H1 (cell line): ENCODE measurements around the gene XAB2. TPM values are rescaled to one million over a fixed set of nuclear protein-coding genes. Genes with fewer than 3 reads are reported as not detected.

Experiments
- CTCF ChIA-PET: fragments of 300-600 bp; sonication (Branson Sonifier 250); formaldehyde crosslinking; loops from one replicate; lab custom pipeline; 2021; ENCODE audit not compliant: partially characterized antibody; lab: Charles Lee
- POLR2A ChIA-PET: fragments of 300-600 bp; sonication (Branson Sonifier 250); formaldehyde crosslinking; loops from one replicate; lab custom pipeline; 2021; ENCODE audit warnings: inconsistent platforms; ENCODE audit not compliant: partially characterized antibody; lab: Charles Lee
- DNase-seq, 2 experiments: peaks; one replicate each; pipeline versions ENCODE4 v3.0.0 to v3.0.0-alpha.2; 2010 to 2022; ENCODE audit warnings: low spot score in 2 of 2, low read depth in 1 of 2, mixed read lengths in 1 of 2
- FAIRE-seq: peaks from 2 replicates; lab custom pipeline; 2011; peaks lifted over from hg19 to GRCh38; lab: Jason Lieb, UNC
- H2AFZ ChIP-seq: 2 replicates; pipeline ENCODE4 v1.8.1; 2012; ENCODE audit warnings: low read length, inconsistent platforms
- H2AK5ac ChIP-seq: 2 replicates; pipeline ENCODE4 v1.6.1; 2013; ENCODE audit warnings: low read depth, low read length
- H2BK120ac ChIP-seq: replicated peaks from 2 replicates; pipeline ENCODE3; 2013; ENCODE audit warnings: low read depth, low read length, inconsistent platforms
- H2BK12ac ChIP-seq: 2 replicates; pipeline ENCODE4 v1.6.1; 2013; ENCODE audit warnings: low read depth, low read length
- H2BK15ac ChIP-seq: 2 replicates; pipeline ENCODE4 v1.6.1; 2013; ENCODE audit warnings: low read length
- H2BK20ac ChIP-seq: 2 replicates; pipeline ENCODE4 v1.6.1; 2013; ENCODE audit warnings: low read length
- H2BK5ac ChIP-seq: 2 replicates; pipeline ENCODE4 v1.6.1; 2013; ENCODE audit warnings: low read depth, low read length
- H3K14ac ChIP-seq: 2 replicates; pipeline ENCODE4 v1.6.1; 2013; ENCODE audit warnings: inconsistent platforms; ENCODE audit not compliant: insufficient read length
- H3K18ac ChIP-seq: 2 replicates; pipeline ENCODE4 v1.6.1; 2013; ENCODE audit warnings: low read length; ENCODE audit errors: extremely low read depth
- H3K23ac ChIP-seq: 2 replicates; pipeline ENCODE4 v1.6.1; 2013; ENCODE audit warnings: inconsistent platforms; ENCODE audit not compliant: insufficient read length
- H3K23me2 ChIP-seq: 2 replicates; pipeline ENCODE4 v1.6.1; 2013; ENCODE audit warnings: low read depth, low read length
- H3K27ac ChIP-seq: 2 replicates; pipeline ENCODE4 v1.6.1; 2011; ENCODE audit warnings: low read depth, low read length, inconsistent platforms
- H3K27me3 ChIP-seq, 4 experiments: replicated peaks in 1 of 4; 1 replicate in 1 of 4; 2 replicates in 3 of 4; pipeline versions ENCODE4 v1.6.1 to v1.8.1; 2011 to 2013; ENCODE audit warnings: low read length in 3 of 4, mild to moderate bottlenecking in 3 of 4, inconsistent platforms in 2 of 4, mixed read lengths in 2 of 4, moderate library complexity in 1 of 4; ENCODE audit not compliant: control insufficient read depth in 3 of 4, insufficient read depth in 3 of 4; ENCODE audit errors: extremely low read depth in 1 of 4
- H3K36me3 ChIP-seq, 4 experiments: 2 replicates each; pipeline versions ENCODE4 v1.6.1 to v1.8.1; 2011 to 2013; ENCODE audit warnings: mild to moderate bottlenecking in 4 of 4, low read length in 3 of 4, moderate library complexity in 2 of 4, control low read depth in 1 of 4, inconsistent platforms in 1 of 4; ENCODE audit not compliant: insufficient read depth in 4 of 4, control insufficient read depth in 2 of 4
- H3K4ac ChIP-seq: replicated peaks from 2 replicates; pipeline ENCODE3; 2013; ENCODE audit warnings: low read length, low read depth, mixed read lengths, inconsistent platforms; ENCODE audit not compliant: insufficient read length
- H3K4me1 ChIP-seq, 4 experiments: replicated peaks in 1 of 4; 1 replicate in 1 of 4; 2 replicates in 3 of 4; pipeline versions ENCODE4 v1.6.1 to v1.8.1; 2011 to 2013; ENCODE audit warnings: low read length in 3 of 4, inconsistent platforms in 2 of 4, mixed read lengths in 1 of 4; ENCODE audit not compliant: insufficient read depth in 4 of 4, control insufficient read depth in 3 of 4
- H3K4me2 ChIP-seq, 2 experiments: 2 replicates each; pipeline versions ENCODE4 v1.6.1 to v1.8.1; 2011 to 2013; ENCODE audit warnings: low read depth in 2 of 2, low read length in 2 of 2, control low read depth in 1 of 2, inconsistent platforms in 1 of 2, mild to moderate bottlenecking in 1 of 2; ENCODE audit not compliant: insufficient read depth in 1 of 2
- H3K4me3 ChIP-seq, 4 experiments: fragments of 200-600, 300-600 bp in 1 of 4; sonication (generic), shearing (Covaris generic), sonication (Bioruptor Twin) in 1 of 4; 2 replicates each; pipeline versions ENCODE4 v1.5.1 to v1.8.1; 2011 to 2016; ENCODE audit warnings: low read length in 4 of 4, low read depth in 3 of 4, control low read depth in 2 of 4, inconsistent platforms in 2 of 4, mild to moderate bottlenecking in 2 of 4, mixed read lengths in 1 of 4, moderate library complexity in 1 of 4; ENCODE audit not compliant: insufficient read depth in 2 of 4; ENCODE audit errors: extremely low read depth in 1 of 4
- H3K56ac ChIP-seq: replicated peaks from 2 replicates; pipeline ENCODE3; 2013; ENCODE audit warnings: low read depth, mild to moderate bottlenecking, mixed read lengths, low read length, inconsistent platforms; ENCODE audit not compliant: insufficient read length
- H3K79me1 ChIP-seq: 2 replicates; pipeline ENCODE4 v1.6.1; 2013; ENCODE audit warnings: low read depth, low read length, control low read depth
- H3K79me2 ChIP-seq, 2 experiments: 2 replicates each; pipeline versions ENCODE4 v1.6.1 to v1.8.1; 2012 to 2013; ENCODE audit warnings: low read length in 2 of 2, mild to moderate bottlenecking in 2 of 2, inconsistent platforms in 1 of 2; ENCODE audit not compliant: insufficient read depth in 2 of 2, control insufficient read depth in 1 of 2
- H3K9ac ChIP-seq, 4 experiments: replicated peaks in 1 of 4; 1 replicate in 1 of 4; 2 replicates in 3 of 4; pipeline versions ENCODE4 v1.6.1 to v1.8.1; 2011 to 2013; ENCODE audit warnings: low read depth in 3 of 4, low read length in 3 of 4, control low read depth in 2 of 4, mild to moderate bottlenecking in 2 of 4, moderate library complexity in 2 of 4, inconsistent platforms in 1 of 4; ENCODE audit errors: extremely low read depth in 1 of 4
- H3K9me3 ChIP-seq, 2 experiments: 2 replicates each; pipeline versions ENCODE4 v1.6.1 to v1.8.1; 2012 to 2013; ENCODE audit warnings: mild to moderate bottlenecking in 2 of 2, moderate library complexity in 2 of 2, control low read depth in 1 of 2, inconsistent platforms in 1 of 2, low read depth in 1 of 2, low read length in 1 of 2, mixed read lengths in 1 of 2; ENCODE audit not compliant: insufficient read depth in 2 of 2
- H4K20me1 ChIP-seq, 2 experiments: replicated peaks in 1 of 2; 2 replicates each; pipeline versions ENCODE3 to v1.8.1; 2011 to 2013; ENCODE audit warnings: inconsistent platforms in 2 of 2, low read length in 2 of 2, mild to moderate bottlenecking in 1 of 2; ENCODE audit not compliant: insufficient read depth in 2 of 2, control insufficient read depth in 1 of 2
- H4K5ac ChIP-seq: 2 replicates; pipeline ENCODE4 v1.6.1; 2013; ENCODE audit warnings: low read length, low read depth, mixed read lengths, inconsistent platforms; ENCODE audit not compliant: insufficient read length
- H4K8ac ChIP-seq: 2 replicates; pipeline ENCODE4 v1.8.0; 2013; ENCODE audit warnings: mild to moderate bottlenecking, moderate library complexity, low read length, inconsistent platforms; ENCODE audit not compliant: insufficient read depth; ENCODE audit errors: extremely low read depth
- H4K91ac ChIP-seq: replicated peaks from 2 replicates; pipeline ENCODE3; 2013; ENCODE audit warnings: low read length, mixed read lengths, inconsistent platforms; ENCODE audit not compliant: insufficient read length
- JUN ChIP-seq: IDR thresholded peaks from 2 replicates; pipeline ENCODE4 v1.6.1; 2011; ENCODE audit warnings: low read depth, mild to moderate bottlenecking, improper control_type of control experiment, low read length
- WGBS, 2 experiments: shearing (Covaris generic) in 1 of 2; methylation state at CpG; one replicate each; pipeline versions ENCODE4 v1.1.6 to v1.1.7; 2013 to 2015; ENCODE audit warnings: low lambda C conversion rate in 2 of 2, mixed read lengths in 2 of 2, inconsistent platforms in 1 of 2, low coverage in 1 of 2, missing lambda C conversion rate in 1 of 2; ENCODE audit not compliant: insufficient replicate concordance in 2 of 2, insufficient coverage in 1 of 2, insufficient read length in 1 of 2; ENCODE audit errors: extremely low coverage in 1 of 2, missing lambda C conversion rate in 1 of 2; 5-methylcytosine and 5-hydroxymethylcytosine counted together
- polyA plus RNA-seq, 7 experiments: library from polyadenylated mRNA; depleted of rRNA in 3 of 7; stranded (reverse) in 5 of 7; unstranded in 2 of 7; fragments of >200 nt in 5 of 7; fragments of 200-250 nt in 2 of 7; gene quantifications; 1 replicate in 5 of 7; 2 replicates in 1 of 7; 4 replicates in 1 of 7; pipeline versions ENCODE4 v1.2.1 to v1.2.3, GENCODE V29; 2011 to 2013; ENCODE audit warnings: missing spikeins in 2 of 7, mixed read lengths in 2 of 7
- total RNA-seq: library from RNA; stranded (reverse); fragmentation: NEBNext Ultra II Directional; extraction: Animal tissue kit (Norgen Biotek cat#: 25700); gene quantifications from 2 replicates; pipeline ENCODE4 v1.2.1, GENCODE V29; 2021

XAB2 gene
- total and polyA plus RNA-seq, 2 of the 8 experiments (the other 6 are each of a cell fraction or from before 2014, with no cell fraction given), result 48.2 to 49.4 TPM

DNA sequence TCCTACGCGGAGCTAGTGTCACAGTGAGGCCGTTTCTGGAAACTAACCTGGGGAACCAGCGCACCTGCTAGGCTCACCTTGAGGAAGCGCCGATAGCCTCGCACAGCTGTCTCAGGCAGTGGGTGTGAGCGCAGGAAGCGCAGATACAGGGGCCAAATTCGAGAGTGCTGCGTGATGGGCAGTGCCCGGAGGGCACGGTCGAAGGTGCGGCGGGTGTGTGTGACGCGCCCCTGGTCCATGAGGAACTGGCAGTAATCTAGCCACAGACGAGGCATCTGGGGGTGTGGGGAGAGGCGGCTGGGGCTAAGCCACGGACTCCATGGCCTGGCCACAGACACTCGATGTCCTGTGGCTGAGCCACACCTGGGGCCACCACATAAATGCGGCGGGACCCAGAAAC is 2.2 kb downstream of the XAB2 start:
- Histone ChIP-seq H2BK5ac (no peak overlapping the region), H3K56ac (no peak overlapping the region), H2BK20ac (no peak overlapping the region), H2BK120ac (no peak overlapping the region), H3K27ac (no peak overlapping the region), H3K4me1 (peaks cover 0 to 10% (median 3%) of the 10 kb centered on the region in 4 experiments; a peak in 4 of 7 replicates), H3K79me2 (peaks cover 10 to 46% of the 10 kb centered on the region in 2 experiments; a peak in 3 of 4 replicates), H2AK5ac (no peak overlapping the region), H3K27me3 (no peaks in the 10 kb centered on the region), H4K91ac (no peak overlapping the region), H3K4me3 (no peak overlapping the region), H3K9me3 (no peaks in the 10 kb centered on the region), H3K4me2 (no peak overlapping the region), H4K20me1 (peaks cover 4 to 22% of the 10 kb centered on the region in 2 experiments), H4K5ac (no peak overlapping the region), H2AFZ (no peak overlapping the region), H2BK15ac (no peak overlapping the region), H3K18ac (no peak overlapping the region), H3K4ac (no peak overlapping the region), H2BK12ac (no peak overlapping the region), H3K23ac (no peak overlapping the region), H3K36me3 (peaks cover 6 to 21% (median 16%) of the 10 kb centered on the region in 4 experiments; a peak in 5 of 8 replicates), H3K79me1 (peaks cover 31% of the 10 kb centered on the region), H4K8ac (no peak overlapping the region), H3K9ac (no peak overlapping the region), H3K23me2 (peaks cover 14% of the 10 kb centered on the region), H3K14ac (no peak overlapping the region)
- FAIRE-seq (no peak), DNase-seq (no peak)
- POLR2A ChIA-PET, result interaction anchor here (1.4 to 1.5 kb wide), 2 partner anchors 12 to 19 kb away, joined by 3 to 4 read pairs; no protein-coding TSS in a partner anchor
- CTCF ChIA-PET, result interaction anchor here (2.7 kb wide), 1 partner anchor 59 kb away, joined by 6 read pairs; no protein-coding TSS in a partner anchor
- TF ChIP-seq JUN, result no peak
- 90% methylated on average over 20 of the region's 24 CpGs; no CpG with 5 or more reads in 1 of the 2 experiments for WGBS, 2 experiments
